Spleen (tissue), 11 donors: ENCODE results near the gene APEH. TPM values are rescaled to one million over a fixed set of nuclear protein-coding genes. Genes with fewer than 3 reads are reported as not detected.
A peak's percentile ranks its signal among the peaks of the same experiment; 100 is the strongest.
"Not testable (repeated sequence)": the region's sequence is repeated elsewhere in the genome, so short reads cannot be mapped to it uniquely, and the experiment has no call there.

Experiments used
- DNase-seq: peaks from one replicate; pipeline ENCODE4 v3.0.0-alpha.2; 2020
- H3K27ac ChIP-seq, 8 donors: fragments of 200-600 bp; sonication (generic) in 7 of 8; 1 replicate in 4 of 8; 2 replicates in 4 of 8; pipeline versions ENCODE4 v1.5.0 to v1.8.0; 2016 to 2021; ENCODE audit warnings: inconsistent platforms in 4 of 8, mild to moderate bottlenecking in 4 of 8, moderate library complexity in 1 of 8
- H3K27me3 ChIP-seq, 7 donors: fragments of 200-600 bp; sonication (generic) in 6 of 7; replicated peaks in 1 of 7; 1 replicate in 4 of 7; 2 replicates in 3 of 7; pipeline versions ENCODE4 v1.5.0 to v1.8.0; 2016 to 2021; ENCODE audit warnings: inconsistent platforms in 3 of 7, mild to moderate bottlenecking in 1 of 7
- H3K36me3 ChIP-seq, 6 donors: fragments of 200-600 bp; sonication (generic) in 5 of 6; 1 replicate in 4 of 6; 2 replicates in 2 of 6; pipeline versions ENCODE4 v1.5.0 to v1.8.0; 2016 to 2021; ENCODE audit warnings: inconsistent platforms in 2 of 6
- H3K4me1 ChIP-seq, 6 donors: fragments of 200-600 bp; sonication (generic) in 5 of 6; 1 replicate in 3 of 6; 2 replicates in 3 of 6; pipeline versions ENCODE4 v1.5.0 to v1.8.0; 2016 to 2021; ENCODE audit warnings: inconsistent platforms in 3 of 6
- H3K4me3 ChIP-seq, 8 donors: fragments of 200-600 bp; sonication (generic) in 7 of 8; 1 replicate in 4 of 8; 2 replicates in 4 of 8; pipeline versions ENCODE4 v1.5.0 to v1.8.0; 2016 to 2021; ENCODE audit warnings: inconsistent platforms in 4 of 8, mild to moderate bottlenecking in 4 of 8, moderate library complexity in 2 of 8
- H3K9me3 ChIP-seq, 8 donors: fragments of 200-600 bp; sonication (generic) in 7 of 8; 1 replicate in 4 of 8; 2 replicates in 4 of 8; pipeline versions ENCODE4 v1.5.0 to v1.8.0; 2016 to 2021; ENCODE audit warnings: inconsistent platforms in 4 of 8
- CTCF ChIP-seq, 11 experiments: fragments of 200-600 bp in 7 of 11; fragments of 450-650 bp in 4 of 11; sonication (generic) in 4 of 11; IDR thresholded peaks in 8 of 11; conservative IDR thresholded peaks in 3 of 11; 1 replicate in 7 of 11; 2 replicates in 4 of 11; pipeline versions ENCODE4 v1.4.0 to v1.8.0; 2016 to 2021; ENCODE audit warnings: antibody characterized with exemption in 11 of 11, inconsistent platforms in 4 of 11, mild to moderate bottlenecking in 1 of 11
- POLR2A ChIP-seq, 3 donors: fragments of 450-650 bp; IDR thresholded peaks; one replicate each; pipeline ENCODE4 v1.5.1; 2017; ENCODE audit warnings: antibody characterized with exemption in 3 of 3, mild to moderate bottlenecking in 1 of 3
- POLR2AphosphoS5 ChIP-seq, 3 donors: sonication (generic); formaldehyde crosslinking; IDR thresholded peaks; one replicate each; pipeline ENCODE4 v1.5.1; 2017; ENCODE audit warnings: antibody characterized with exemption in 3 of 3
- WGBS, 5 donors: extraction: QIAGEN DNeasy Blood & Tissue Kit in 3 of 5; methylation state at CpG; one replicate each; pipeline versions ENCODE4 v1.1.5 to v1.1.7; 2013 to 2018; 5-methylcytosine and 5-hydroxymethylcytosine counted together
- intact Hi-C: fragments of 100-400 bp; cut with DNase I; formaldehyde crosslinking; loops from one replicate; pipeline ENCODE4 v1.15.0; 2023; ENCODE audit warnings: low total_unique reads
- polyA plus RNA-seq, 3 donors: library from polyadenylated mRNA; stranded (reverse); fragments of 200-250 nt; gene quantifications; one replicate each; pipeline ENCODE4 v1.2.1, GENCODE V29; 2013
- total RNA-seq, 7 donors: library from RNA; depleted of rRNA in 3 of 7; stranded (reverse); fragments of >200 nt in 3 of 7; fragmentation: NEBNext Ultra II Directional in 4 of 7; extraction: Animal tissue kit (Norgen Biotek cat#: 25700) in 4 of 7; gene quantifications; one replicate each; pipeline versions ENCODE4 v1.1.0 to v1.2.1, GENCODE V29; 2016 to 2021
- donor health status: healthy with polysubstance abuse.
- donor health status: DM: no; HTN: no; CAD: no; lungs with moderate emphysema.
- donor health status: DM: no; HTN: no; CAD: no.
- donor health status: Bipolar disorder and iron deficiency.
- donor health status: healthy.
- donor health status: DM: no; HTN: no; CAD: no.
- donor health status: DM: yes; HTN: yes; CAD: no.

Gene APEH
- total and polyA plus RNA-seq, 10 donors: 29.6 to 89.5 (median 66.2) TPM

DNA sequence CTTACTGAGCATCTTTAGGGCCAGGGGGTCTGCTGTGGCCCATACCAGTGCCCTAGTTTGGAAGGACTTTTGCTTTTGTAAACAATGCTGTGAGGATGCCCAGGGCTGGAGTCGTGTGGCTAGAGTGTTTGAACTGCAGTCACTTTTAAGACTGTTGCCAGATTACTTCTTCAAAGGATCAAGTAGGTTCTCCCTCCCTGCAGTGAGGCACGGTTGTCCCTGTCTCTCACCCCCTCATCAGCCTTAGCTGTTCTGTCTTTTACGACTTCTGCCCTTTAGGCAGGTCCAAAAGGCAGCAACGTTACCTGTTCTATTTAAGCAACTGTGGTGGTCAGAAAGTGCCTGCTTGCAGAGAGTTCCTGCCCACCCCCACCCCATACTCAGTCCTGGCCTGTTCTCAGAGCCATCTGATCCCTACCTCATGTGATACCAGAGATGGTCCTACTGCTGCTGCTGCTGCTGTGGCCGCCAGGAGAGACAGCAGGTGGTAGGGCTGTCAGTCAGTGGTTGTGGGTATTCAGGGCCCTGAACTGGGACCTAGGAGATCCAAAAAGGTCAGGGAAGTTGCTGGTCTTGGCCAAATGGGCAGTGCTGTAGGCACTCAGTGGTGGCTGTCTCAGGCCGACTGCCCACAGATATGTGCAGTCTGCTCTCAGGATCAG, 20.4 kb downstream of the APEH start:
- H3K27me3 ChIP-seq, H3K27ac ChIP-seq, H3K4me3 ChIP-seq, H3K9me3 ChIP-seq, intact Hi-C loops, DNase-seq: not testable (repeated sequence)
- 77 to 86% (median 82%) methylated on average over 5 to 6 of the region's 6 CpGs for WGBS, 5 donors
- Histone ChIP-seq H3K36me3 (peaks cover 0 to 35% (median 19%) of the 10 kb centered on the region in 6 donors), H3K4me1 (peaks cover 15 to 37% (median 26%) of the 10 kb centered on the region in 6 donors)

GRCh38 chr3:49695350-49696015, 21.3 kb downstream of the APEH start:
- Histone ChIP-seq H3K36me3 (peaks cover 0 to 44% (median 27%) of the 10 kb centered on the region in 6 donors), H3K4me1 (peaks cover 11 to 27% (median 17%) of the 10 kb centered on the region in 6 donors)
- H3K27ac ChIP-seq, DNase-seq, H3K4me3 ChIP-seq, H3K27me3 ChIP-seq, intact Hi-C loops, H3K9me3 ChIP-seq: not testable (repeated sequence)
- WGBS, 5 donors: 84 to 94% (median 89%) methylated on average over 4 of the region's 4 CpGs; no CpG with 5 or more reads in 2 of the 5 donors

DNA sequence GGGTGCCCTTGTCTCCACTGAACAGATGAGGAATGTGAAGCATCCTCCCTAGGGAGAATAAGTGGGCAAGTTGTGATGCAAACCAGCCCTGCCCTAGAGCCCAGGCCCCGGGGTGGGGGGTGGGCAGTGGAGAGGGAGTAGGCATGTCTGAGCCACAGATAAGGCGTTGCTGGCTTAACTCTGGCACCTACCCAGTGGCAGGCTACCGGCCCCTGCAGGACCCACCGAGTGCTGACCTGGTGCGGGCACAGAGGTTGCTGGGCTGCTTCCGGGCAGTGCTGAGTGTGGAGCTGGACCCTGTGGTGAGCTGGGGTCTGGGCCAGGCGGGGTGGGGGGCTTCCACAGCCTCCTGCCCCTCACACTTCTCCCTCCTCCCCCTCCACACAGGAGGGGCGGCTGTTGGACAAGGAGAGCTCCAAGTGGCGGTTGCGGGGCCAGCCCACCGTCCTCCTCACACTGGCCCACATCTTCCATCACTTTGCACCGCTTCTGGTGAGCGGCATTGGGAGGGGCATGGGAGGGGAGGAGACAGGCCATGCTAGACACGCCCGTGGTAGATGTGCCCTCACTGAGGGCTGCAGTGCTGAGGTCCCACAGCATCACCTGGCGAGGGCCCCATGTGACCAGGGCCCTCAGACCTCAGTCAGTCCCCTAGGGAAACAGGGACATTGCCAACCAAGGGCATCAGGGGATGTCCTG, 25.3 kb downstream of the APEH start:
- Histone ChIP-seq H3K4me1 (peaks cover 0 to 13% (median 5%) of the 10 kb centered on the region in 6 donors), H3K27ac (no peak overlapping the region), H3K4me3 (no peak overlapping the region), H3K27me3 (no peaks in the 10 kb centered on the region), H3K36me3 (peaks cover 0 to 79% (median 53%) of the 10 kb centered on the region in 6 donors), H3K9me3 (no peaks in the 10 kb centered on the region)
- TF ChIP-seq POLR2A (IDR thresholded peaks at IDR 0.05) (no peak), CTCF (IDR thresholded peaks at IDR 0.05 in 8 of 11, conservative IDR thresholded peaks at IDR 0.05 in 3 of 11) (no peak), POLR2AphosphoS5 (IDR thresholded peaks at IDR 0.05) (peak in 1 of 3 donors; percentile 12)
- 89 to 96% (median 92%) methylated on average over 9 to 16 of the region's 16 CpGs for WGBS, 5 donors
- no peak for DNase-seq
- intact Hi-C loops: no loop called here

GRCh38 chr3:49700014-49700413, 25.9 kb downstream of the APEH start:
- intact Hi-C loops: loop anchor here (5.0 kb wide), 1 partner anchor 142 kb away; no protein-coding TSS in a partner anchor

More at GRCh38 chr3:49700014-49700413, 25.9 kb downstream of the APEH start:
- peaks cover 0 to 17% (median 4%) of the 10 kb centered on the region in 6 donors for H3K4me1 ChIP-seq
- H3K9me3 ChIP-seq: no peaks in the 10 kb centered on the region
- no peak overlapping the region for H3K4me3 ChIP-seq
- 73 to 89% (median 88%) methylated on average over 7 to 8 of the region's 8 CpGs for WGBS, 5 donors
- H3K36me3 ChIP-seq: peaks cover 0 to 85% (median 59%) of the 10 kb centered on the region in 6 donors
- no peak overlapping the region for H3K27ac ChIP-seq
- no peaks in the 10 kb centered on the region for H3K27me3 ChIP-seq
- TF ChIP-seq POLR2AphosphoS5 (IDR thresholded peaks at IDR 0.05) (no peak), CTCF (IDR thresholded peaks at IDR 0.05 in 8 of 11, conservative IDR thresholded peaks at IDR 0.05 in 3 of 11) (no peak), POLR2A (IDR thresholded peaks at IDR 0.05) (no peak)
- DNase-seq: no peak
